CD4-positive, alpha-beta T cell treated with Interleukin-21 for 1 hour (primary cell): ENCODE results near the gene GMPS.
"Not testable (repeated sequence)": the region's sequence is repeated elsewhere in the genome, so short reads cannot be mapped to it uniquely, and the experiment has no call there.

Source experiments
- DNase-seq: peaks from one replicate; pipeline ENCODE4 v3.0.0-alpha.2; 2020

Gene GMPS

GRCh38 chr3:155946178-155946577 lies 75.7 kb downstream of the GMPS start:
- no peak for DNase-seq

GRCh38 chr3:155948476-155948875 lies 78.0 kb downstream of the GMPS start:
- DNase-seq, result no peak

- no peak for DNase-seq
These were observed 79.2 kb downstream of the GMPS start for GRCh38 chr3:155949453-155950217.

- no peak for DNase-seq
These were observed 86.3 kb downstream of the GMPS start for GRCh38 chr3:155956508-155957411.

- no peak for DNase-seq
These were observed 87.0 kb downstream of the GMPS start for GRCh38 chr3:155957412-155957880.

GRCh38 chr3:155958676-155959075 lies 88.2 kb downstream of the GMPS start:
- DNase-seq, result no peak

- no peak for DNase-seq
These were observed 89.6 kb downstream of the GMPS start for GRCh38 chr3:155960060-155960459.

- DNase-seq, result not testable (repeated sequence)
These were observed 90.6 kb downstream of the GMPS start for GRCh38 chr3:155961044-155961443.

GRCh38 chr3:155963570-155963969 lies 93.1 kb downstream of the GMPS start:
- no peak for DNase-seq

- DNase-seq, result no peak
These were observed 99.9 kb downstream of the GMPS start for GRCh38 chr3:155970398-155970797.

- no peak for DNase-seq
These were observed 102.6 kb downstream of the GMPS start for GRCh38 chr3:155972885-155973584.

- no peak for DNase-seq
These were observed 107.9 kb downstream of the GMPS start for GRCh38 chr3:155978324-155978723.

GRCh38 chr3:155979746-155980145 lies 109.3 kb downstream of the GMPS start:
- DNase-seq, result no peak

GRCh38 chr3:155981669-155982068 lies 111.2 kb downstream of the GMPS start:
- no peak for DNase-seq

- no peak for DNase-seq
These were observed 113.5 kb downstream of the GMPS start for GRCh38 chr3:155983834-155984474.

- no peak for DNase-seq
These were observed 114.5 kb downstream of the GMPS start for GRCh38 chr3:155984791-155985417.

GRCh38 chr3:155989536-155989935 lies 119.1 kb downstream of the GMPS start:
- DNase-seq, result no peak

- no peak for DNase-seq
These were observed 120.8 kb downstream of the GMPS start for GRCh38 chr3:155991212-155991611.

- no peak for DNase-seq
These were observed 121.4 kb downstream of the GMPS start for GRCh38 chr3:155991847-155992246.
